ENCODE data around the gene ABCF2. TPM values are rescaled to one million over a fixed set of nuclear protein-coding genes. Genes with fewer than 3 reads are reported as not detected.

Gene ABCF2
- total and polyA plus RNA-seq, 2 of the 4 experiments (the other 2 are of a cell fraction), result 46.2 to 103 TPM

- H4K5ac ChIP-seq (ENCODE audit: low read depth, low read length), result no peak overlapping the region
- dilution Hi-C loops (cut with HindIII; ENCODE audit: low sequenced_read_pairs, unreplicated experiment), result no loop called here
- intact Hi-C loops (cut with micrococcal nuclease), result no loop called here
- ChIA-PET CTCF (no interaction called here), POLR2A (ENCODE audit: unreplicated experiment) (no interaction called here)
- peaks cover 63% of the 10 kb centered on the region for H4K20me1 ChIP-seq (ENCODE audit: insufficient read depth, low read length)
- H3K27me3 ChIP-seq (ENCODE audit: control insufficient read depth, insufficient read depth, low read length), result no peaks in the 10 kb centered on the region
- WGBS, 2 experiments (ENCODE audit: extremely low coverage in 2 of 2, insufficient read length in 1 of 2), result no CpG with 5 or more reads among the region's 7 CpGs
- H3K4ac ChIP-seq (ENCODE audit: low read depth, low read length), result no peak overlapping the region
- H2BK20ac ChIP-seq (ENCODE audit: low read depth, low read length), result no peak overlapping the region
- H2BK15ac ChIP-seq (ENCODE audit: low read depth, low read length), result no peak overlapping the region
- TF ChIP-seq NFE2L2 (IDR thresholded peaks at IDR 0.05; ENCODE audit: low read depth, low read length), result peak; percentile 86
- no peak for TF ChIP-seq USF2 (IDR thresholded peaks at IDR 0.05; ENCODE audit: low read depth, low read length)
- no peak for TF ChIP-seq ELK1 (IDR thresholded peaks at IDR 0.05; ENCODE audit: borderline replicate concordance, low read depth, low read length)
- H3K9ac ChIP-seq (ENCODE audit: low read depth, low read length), result no peak overlapping the region
- H2AK9ac ChIP-seq (replicated peaks; ENCODE audit: low read depth, low read length, poor library complexity), result no peak overlapping the region
- peaks cover 66% of the 10 kb centered on the region for H3K36me3 ChIP-seq (ENCODE audit: control insufficient read depth, insufficient read depth, low read length)
- H2BK5ac ChIP-seq (ENCODE audit: low read depth, low read length, poor library complexity, severe bottlenecking), result no peak overlapping the region
- H3K14ac ChIP-seq (replicated peaks; ENCODE audit: low read depth, low read length), result no peak overlapping the region
- H2AFZ ChIP-seq (replicated peaks; ENCODE audit: low read length, poor library complexity), result peak overlapping the region; percentile 49
- H3K9me3 ChIP-seq (ENCODE audit: control insufficient read depth, insufficient read depth, low read length), result no peaks in the 10 kb centered on the region
- no peak overlapping the region for H3K27ac ChIP-seq (ENCODE audit: insufficient read depth, low read length)
- H3K18ac ChIP-seq (ENCODE audit: low read depth, low read length), result no peak overlapping the region
- H3K4me3 ChIP-seq (ENCODE audit: insufficient read depth, low read depth, low read length), result no peak overlapping the region
- no peak overlapping the region for H4K91ac ChIP-seq (ENCODE audit: insufficient read depth, low read depth, low read length)
- H3K4me1 ChIP-seq (ENCODE audit: control insufficient read depth, insufficient read depth, low read length), result peaks cover 10% of the 10 kb centered on the region; the same call in 1 of the 2 replicates
- H2AK5ac ChIP-seq (ENCODE audit: low read depth, low read length), result no peak overlapping the region
- BruUV-seq (replicated peaks), result TSS peak; percentile 77
- no peak overlapping the region for H3K4me2 ChIP-seq (ENCODE audit: low read depth, low read length)
- in situ Hi-C loops (cut with MboI; ENCODE audit: low sequenced_read_pairs), result no loop called here
- no peak overlapping the region for H2BK120ac ChIP-seq (ENCODE audit: low read depth, low read length)
- H4K8ac ChIP-seq (ENCODE audit: low read depth in 2 of 2, low read length in 2 of 2), result no peak overlapping the region
- H3K56ac ChIP-seq (ENCODE audit: extremely low read depth, insufficient read depth, low read length), result no peak overlapping the region
- no peaks in the 10 kb centered on the region for H3K9me1 ChIP-seq (ENCODE audit: insufficient read depth, low read length)
- peaks cover 8 to 86% of the 10 kb centered on the region in 2 experiments for H3K79me1 ChIP-seq (ENCODE audit: low read depth in 1 of 2, low read length in 2 of 2)
- H3K23ac ChIP-seq (ENCODE audit: low read depth, low read length), result no peak overlapping the region
- no peak for ATAC-seq (ENCODE audit: low read depth)
- no peak for DNase-seq
These were observed 14.1 kb upstream of the ABCF2 start for GRCh38 chr7:151240942-151241754.

Measured in IMR-90 (cell line).